H1 (cell line): Measurements from ENCODE around the gene OBSCN.

Experiments used
- ATF2 ChIP-seq: IDR thresholded peaks from 2 replicates; pipeline ENCODE4 v1.6.1; 2012; ENCODE audit warnings: low read length, inconsistent platforms
- CHD2 ChIP-seq: IDR thresholded peaks from 2 replicates; pipeline ENCODE4 v1.6.1; 2012; ENCODE audit warnings: low read length, improper control_type of control experiment
- CTCF ChIP-seq, 3 experiments: IDR thresholded peaks; 1 replicate in 2 of 3; 2 replicates in 1 of 3; pipeline versions ENCODE4 v1.5.1 to v1.6.1; 2011; ENCODE audit warnings: low read length in 3 of 3, mild to moderate bottlenecking in 3 of 3, inconsistent platforms in 2 of 3, low read depth in 1 of 3, moderate library complexity in 1 of 3; ENCODE audit not compliant: insufficient read depth in 1 of 3; ENCODE audit errors: control extremely low read depth in 1 of 3
- EP300 ChIP-seq, 2 experiments: IDR thresholded peaks; 1 replicate in 1 of 2; 2 replicates in 1 of 2; pipeline ENCODE4 v1.6.1; 2011 to 2012; ENCODE audit warnings: low read depth in 2 of 2, low read length in 2 of 2, mild to moderate bottlenecking in 2 of 2, borderline replicate concordance in 1 of 2, inconsistent platforms in 1 of 2, moderate library complexity in 1 of 2
- EZH2 ChIP-seq: fragments of 200-600 bp; sonication (generic); IDR thresholded peaks from 2 replicates; pipeline ENCODE4 v1.7.1; 2012; ENCODE audit warnings: low read depth, mild to moderate bottlenecking, moderate library complexity, low read length, inconsistent platforms; ENCODE audit not compliant: severe bottlenecking
- HDAC2 ChIP-seq, 2 experiments: fragments of 300-600 bp in 1 of 2; sonication (generic) in 1 of 2; IDR thresholded peaks; 2 replicates each; pipeline ENCODE4 v1.6.1; 2011 to 2012; ENCODE audit warnings: low read depth in 2 of 2, low read length in 2 of 2, mild to moderate bottlenecking in 2 of 2, moderate library complexity in 2 of 2, borderline replicate concordance in 1 of 2, inconsistent platforms in 1 of 2
- JUN ChIP-seq: IDR thresholded peaks from 2 replicates; pipeline ENCODE4 v1.6.1; 2011; ENCODE audit warnings: low read depth, mild to moderate bottlenecking, improper control_type of control experiment, low read length
- JUND ChIP-seq: IDR thresholded peaks from 2 replicates; pipeline ENCODE4 v1.6.1; 2011; ENCODE audit warnings: mild to moderate bottlenecking, improper control_type of control experiment, low read length
- NANOG ChIP-seq: IDR thresholded peaks from 2 replicates; pipeline ENCODE4 v1.6.1; 2011; ENCODE audit warnings: low read length, low read depth, mild to moderate bottlenecking, inconsistent platforms; ENCODE audit not compliant: insufficient read depth, poor library complexity, severe bottlenecking
- PHF8 ChIP-seq: fragments of 200-600 bp; sonication (generic); conservative IDR thresholded peaks from 2 replicates; pipeline ENCODE4 v1.7.1; 2012; ENCODE audit warnings: low read depth, mild to moderate bottlenecking, inconsistent platforms, low read length, moderate library complexity
- POLR2AphosphoS5 ChIP-seq: IDR thresholded peaks from 2 replicates; pipeline ENCODE4 v1.6.1; 2011; ENCODE audit warnings: low read depth, low read length
- SP1 ChIP-seq: IDR thresholded peaks from 2 replicates; pipeline ENCODE4 v1.6.1; 2011; ENCODE audit warnings: low read depth, low read length
- USF2 ChIP-seq: IDR thresholded peaks from 2 replicates; pipeline ENCODE4 v1.6.1; 2011; ENCODE audit warnings: low read length, improper control_type of control experiment

GRCh38 chr1:228273720-228274451 is 66.0 kb downstream of the OBSCN start:
- TF ChIP-seq ATF2, result no peak
- TF ChIP-seq CTCF (IDR thresholded peaks at IDR 0.05; ENCODE audit: control extremely low read depth in 1 of 3, insufficient read depth in 1 of 3, low read depth in 1 of 3, low read length in 3 of 3), result peak in 2 of 3 experiments; percentile 18 to 24; a peak in 3 of 4 replicates
- TF ChIP-seq POLR2AphosphoS5, result no peak
- no peak for TF ChIP-seq EP300 (IDR thresholded peaks at IDR 0.05; ENCODE audit: borderline replicate concordance in 1 of 2, low read depth in 2 of 2, low read length in 2 of 2)
- no peak for TF ChIP-seq CHD2
- no peak for TF ChIP-seq PHF8
- TF ChIP-seq SP1, result no peak
- no peak for TF ChIP-seq JUND
- no peak for TF ChIP-seq NANOG
- no peak for TF ChIP-seq USF2
- TF ChIP-seq EZH2, result no peak
- TF ChIP-seq JUN, result no peak
- no peak for TF ChIP-seq HDAC2 (IDR thresholded peaks at IDR 0.05; ENCODE audit: borderline replicate concordance in 1 of 2, low read depth in 2 of 2, low read length in 2 of 2)
